ENCODE measurements around the gene MAST4. TPM values are rescaled to one million over a fixed set of nuclear protein-coding genes. Genes with fewer than 3 reads are reported as not detected.

Gene MAST4
- polyA plus RNA-seq, 2 of the 4 experiments (the other 2 are of a cell fraction), result 1.2 to 5.8 TPM

DNA sequence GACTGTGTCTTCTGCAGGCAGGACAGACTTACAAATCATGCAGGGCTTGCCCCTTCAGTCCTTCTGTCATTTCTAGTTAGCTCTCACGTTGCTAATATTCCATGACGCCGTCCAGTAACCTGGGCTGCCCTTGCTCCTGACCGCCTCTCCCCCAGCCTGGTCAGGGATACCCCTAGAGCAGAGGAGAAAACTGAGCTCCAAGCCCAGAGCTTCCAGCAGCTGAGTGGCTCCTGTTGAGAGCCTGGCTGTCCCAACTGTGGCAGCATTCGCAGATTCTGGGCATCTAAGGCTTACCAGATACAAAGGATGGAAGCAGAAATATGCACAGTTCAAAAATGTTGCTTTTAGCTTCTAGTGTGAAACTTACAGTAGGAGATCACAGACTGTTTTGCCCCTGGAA lies 415.2 kb downstream of the MAST4 start:
- Histone ChIP-seq H3K4me2 (0 out of 3 replicates have a peak overlapping the region, but pooled peaks have one; percentile 16), H3K4me3 (no peak overlapping the region), H3K4me1 (peaks cover 44% of the 10 kb centered on the region), H3K27ac (peak overlapping the region in 1 of 2 experiments; percentile 45; a peak in 3 of 6 replicates), H3K9me3 (no peaks in the 10 kb centered on the region)
- WGBS (ENCODE audit: missing lambda C conversion rate), result 92% methylated on average over 5 of the region's 5 CpGs
- TF ChIP-seq POLR2AphosphoS2 (conservative IDR thresholded peaks at IDR 0.05; ENCODE audit: low read length), result no peak
- no peak for TF ChIP-seq CBX8 (IDR thresholded peaks at IDR 0.05)
- TF ChIP-seq FOXS1 (CRISPR knock-in tag; IDR thresholded peaks at IDR 0.05), result no peak
- TF ChIP-seq, protein P1, sequence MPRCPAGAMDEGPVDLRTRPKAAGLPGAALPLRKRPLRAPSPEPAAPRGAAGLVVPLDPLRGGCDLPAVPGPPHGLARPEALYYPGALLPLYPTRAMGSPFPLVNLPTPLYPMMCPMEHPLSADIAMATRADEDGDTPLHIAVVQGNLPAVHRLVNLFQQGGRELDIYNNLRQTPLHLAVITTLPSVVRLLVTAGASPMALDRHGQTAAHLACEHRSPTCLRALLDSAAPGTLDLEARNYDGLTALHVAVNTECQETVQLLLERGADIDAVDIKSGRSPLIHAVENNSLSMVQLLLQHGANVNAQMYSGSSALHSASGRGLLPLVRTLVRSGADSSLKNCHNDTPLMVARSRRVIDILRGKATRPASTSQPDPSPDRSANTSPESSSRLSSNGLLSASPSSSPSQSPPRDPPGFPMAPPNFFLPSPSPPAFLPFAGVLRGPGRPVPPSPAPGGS (IDR thresholded peaks at IDR 0.05), result no peak
- TF ChIP-seq ESRRA (IDR thresholded peaks at IDR 0.05; ENCODE audit: borderline replicate concordance, low read length), result no peak
- TF ChIP-seq RARB (CRISPR knock-in tag; IDR thresholded peaks at IDR 0.05), result no peak
- no peak for TF ChIP-seq BHLHE40 (IDR thresholded peaks at IDR 0.05; ENCODE audit: low read depth, low read length)
- TF ChIP-seq ZNF302 (CRISPR knock-in tag; IDR thresholded peaks at IDR 0.05), result no peak
- no peak for TF ChIP-seq TP53 (CRISPR knock-in tag; IDR thresholded peaks at IDR 0.05)
- no peak for TF ChIP-seq MAZ (IDR thresholded peaks at IDR 0.05; ENCODE audit: borderline replicate concordance, low read depth, low read length)
- TF ChIP-seq EP300 (IDR thresholded peaks at IDR 0.05), result no peak
- TF ChIP-seq POLR2A (IDR thresholded peaks at IDR 0.05; ENCODE audit: low read length), result no peak
- TF ChIP-seq HOXA7 (CRISPR knock-in tag; IDR thresholded peaks at IDR 0.05), result no peak
- TF ChIP-seq RAD21 (conservative IDR thresholded peaks at IDR 0.05 in 1 of 2, IDR thresholded peaks at IDR 0.05 in 1 of 2), result no peak
- TF ChIP-seq SMC3 (IDR thresholded peaks at IDR 0.05), result no peak
- no peak for TF ChIP-seq FOSB (CRISPR knock-in tag; IDR thresholded peaks at IDR 0.05)
- TF ChIP-seq HES2 (IDR thresholded peaks at IDR 0.05), result no peak
- ATAC-seq (no peak; a peak in 1 of 6 replicates), DNase-seq (ENCODE audit: low read depth in 1 of 2, low spot score in 1 of 2) (no peak), FAIRE-seq (no peak)
- ChIA-PET CTCF (interaction anchor here (1.0 kb wide), 1 partner anchor 17 kb away, joined by 3 read pairs; no protein-coding TSS in a partner anchor), POLR2A (no interaction called here)

GRCh38 chr5:67012171-67012570 lies 416.0 kb downstream of the MAST4 start:
- ChIA-PET POLR2A (no interaction called here), CTCF (no interaction called here)
- ATAC-seq (no peak; a peak in 1 of 6 replicates), DNase-seq (ENCODE audit: low read depth in 1 of 2, low spot score in 1 of 2) (no peak), FAIRE-seq (no peak)
- no peak overlapping the region for H3K4me3 ChIP-seq
- no peak overlapping the region for H3K27ac ChIP-seq
- no peaks in the 10 kb centered on the region for H3K9me3 ChIP-seq
- TF ChIP-seq PHF8 (IDR thresholded peaks at IDR 0.05; ENCODE audit: borderline replicate concordance, low read depth) (no peak), ZSCAN20 (CRISPR knock-in tag; IDR thresholded peaks at IDR 0.05) (no peak), ZC3H11A (IDR thresholded peaks at IDR 0.05) (no peak), HOXB13 (CRISPR knock-in tag; IDR thresholded peaks at IDR 0.05; ENCODE audit: low read depth) (no peak), JUNB (IDR thresholded peaks at IDR 0.05) (no peak)
- WGBS (ENCODE audit: missing lambda C conversion rate), result 92% methylated on average over 2 of the region's 2 CpGs
- H3K4me1 ChIP-seq, result peaks cover 48% of the 10 kb centered on the region
- H3K4me2 ChIP-seq, result no peak overlapping the region

- Histone ChIP-seq H3K27ac (no peak overlapping the region; a peak in 1 of 6 replicates), H3K9me3 (no peaks in the 10 kb centered on the region), H3K4me1 (peaks cover 48% of the 10 kb centered on the region), H3K4me3 (no peak overlapping the region), H3K4me2 (no peak overlapping the region)
- 41% methylated on average over 1 of the region's 1 CpG for WGBS (ENCODE audit: missing lambda C conversion rate)
- ATAC-seq, result no peak
- no peak for DNase-seq (ENCODE audit: low read depth in 1 of 2, low spot score in 1 of 2)
- FAIRE-seq, result no peak
- CTCF ChIA-PET, result interaction anchor here (0.8 kb wide), 1 partner anchor 180 kb away, joined by 5 read pairs; no protein-coding TSS in a partner anchor
- no peak for TF ChIP-seq MYC (IDR thresholded peaks at IDR 0.05; ENCODE audit: borderline replicate concordance, low read length)
- POLR2A ChIA-PET, result no interaction called here
Measured at GRCh38 chr5:67013719-67014118, 417.5 kb downstream of the MAST4 start.

All from A549 (cell line).